ENCODE measurements around the gene MPEG1. TPM values are rescaled to one million over a fixed set of nuclear protein-coding genes. Genes with fewer than 3 reads are reported as not detected.

Gene MPEG1
- total RNA-seq, 1 donor from 2014 or later: not detected

- H3K4me3 Mint-ChIP-seq (ENCODE audit: unreplicated experiment): no peak overlapping the region
- H3K27ac Mint-ChIP-seq (ENCODE audit: unreplicated experiment): no peak overlapping the region
- no peaks in the 10 kb centered on the region for H3K9me3 Mint-ChIP-seq (ENCODE audit: unreplicated experiment)
- no peak for TF ChIP-seq CTCF (IDR thresholded peaks at IDR 0.05; ENCODE audit: partially characterized antibody, unreplicated experiment)
- no peaks in the 10 kb centered on the region for H3K36me3 Mint-ChIP-seq (ENCODE audit: unreplicated experiment)
- DNase-seq: no peak
- H3K27me3 Mint-ChIP-seq (ENCODE audit: unreplicated experiment): no peaks in the 10 kb centered on the region
- H3K4me1 Mint-ChIP-seq (ENCODE audit: low read depth, unreplicated experiment): no peaks in the 10 kb centered on the region
Measured at GRCh38 chr11:59164028-59164427, 48.7 kb downstream of the MPEG1 start.

Other genes starting within 250 kb of the MPEG1 start
- not detected for gene GLYATL1B, start 126.6 kb downstream of the MPEG1 start, total RNA-seq (ENCODE audit: unreplicated experiment)
- gene FAM111B, start 105.7 kb downstream of the MPEG1 start, total RNA-seq (ENCODE audit: unreplicated experiment): 6.4 TPM
- gene FAM111A, start 70.1 kb downstream of the MPEG1 start, total RNA-seq (ENCODE audit: unreplicated experiment): 3.1 TPM
- 4.1 TPM for gene DTX4, start 40.8 kb downstream of the MPEG1 start, total RNA-seq (ENCODE audit: unreplicated experiment)
- gene OR5AN1, start 146.0 kb upstream of the MPEG1 start, total RNA-seq (ENCODE audit: unreplicated experiment): not detected
- gene OR5A2, start 213.5 kb upstream of the MPEG1 start, total RNA-seq (ENCODE audit: unreplicated experiment): not detected
- gene OR5A1, start 223.5 kb upstream of the MPEG1 start, total RNA-seq (ENCODE audit: unreplicated experiment): not detected
- gene OR4D6, start 244.0 kb upstream of the MPEG1 start, total RNA-seq (ENCODE audit: unreplicated experiment): not detected

All from glutamatergic neuron (in vitro differentiated cells).